Coronary artery (tissue), 2 donors: ENCODE measurements around the gene ZNF827.
A peak's percentile ranks its signal among the peaks of the same experiment; 100 is the strongest.

Experiments
- DNase-seq: peaks from one replicate; pipeline ENCODE4 v3.0.0-alpha.2; 2017; ENCODE audit warnings: low spot score
- H3K27ac ChIP-seq, 2 donors: fragments of 200-600 bp; sonication (generic); one replicate each; pipeline ENCODE4 v1.5.1; 2016 to 2019
- H3K4me3 ChIP-seq: fragments of 200-600 bp; sonication (generic); 2 replicates; pipeline ENCODE4 v1.5.1; 2016; ENCODE audit warnings: mild to moderate bottlenecking, moderate library complexity
- CTCF ChIP-seq: fragments of 200-600 bp; sonication (generic); IDR thresholded peaks from one replicate; pipeline ENCODE4 v1.5.1; 2019; ENCODE audit warnings: antibody characterized with exemption

ZNF827 gene

DNA sequence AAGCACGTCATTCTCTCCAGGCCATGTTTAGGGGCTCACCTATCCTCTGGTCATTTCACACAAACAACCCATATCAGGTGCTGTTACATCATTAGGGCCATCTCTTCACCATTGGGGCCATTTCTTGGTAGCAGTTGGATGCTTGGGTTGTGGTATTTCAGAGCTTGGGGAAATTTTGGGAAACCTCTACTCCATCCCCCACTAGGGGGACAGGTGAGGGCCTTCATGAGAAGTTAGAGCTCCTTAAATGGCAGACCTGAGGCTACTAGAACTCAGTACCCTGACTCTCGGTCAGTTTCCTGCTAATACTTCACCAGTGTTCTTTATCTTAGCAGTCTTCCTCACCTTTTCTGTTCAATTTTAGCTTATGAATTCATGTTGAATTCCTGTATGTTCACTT lies 50.2 kb downstream of the ZNF827 start:
- Histone ChIP-seq H3K4me3 (no peak overlapping the region), H3K27ac (peak overlapping the region in 1 of 2 donors; percentile 77)
- no peak for DNase-seq
- no peak for TF ChIP-seq CTCF

DNA sequence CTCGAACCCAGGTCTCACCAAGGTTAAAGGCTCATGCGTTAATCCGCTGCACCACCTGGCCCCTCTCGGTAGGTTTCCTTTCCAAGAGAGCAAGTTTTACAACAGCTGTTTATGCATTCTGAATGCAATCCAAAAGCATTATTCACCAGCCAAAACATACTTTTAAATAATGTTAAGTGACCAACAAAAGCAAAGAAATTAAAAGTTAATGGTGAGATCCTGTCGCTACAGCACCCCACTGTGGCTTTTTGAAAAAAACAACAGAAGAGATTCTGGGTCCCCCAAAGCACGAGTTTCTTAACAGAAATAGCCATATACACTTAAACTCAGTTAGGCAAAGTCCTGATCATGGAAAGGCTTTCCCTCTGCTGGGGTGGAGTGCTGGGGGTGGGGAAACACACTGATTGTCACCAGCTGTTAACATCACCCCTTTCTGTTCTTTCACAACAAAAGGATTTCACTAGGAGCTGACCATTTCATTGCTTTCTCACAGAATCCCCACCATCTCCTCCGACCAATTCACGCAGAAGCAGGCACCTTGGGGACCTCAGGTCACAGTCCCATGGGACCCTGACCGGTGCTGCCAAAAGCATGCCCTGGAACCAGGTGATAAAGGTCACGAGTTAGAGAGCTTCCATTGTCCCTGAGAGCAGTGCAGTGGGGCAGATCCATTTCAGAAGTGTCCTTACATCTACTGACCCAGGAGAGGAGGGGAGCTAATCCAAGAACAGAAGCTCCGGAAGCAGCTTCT lies 51.2 kb downstream of the ZNF827 start:
- DNase-seq: no peak

DNA sequence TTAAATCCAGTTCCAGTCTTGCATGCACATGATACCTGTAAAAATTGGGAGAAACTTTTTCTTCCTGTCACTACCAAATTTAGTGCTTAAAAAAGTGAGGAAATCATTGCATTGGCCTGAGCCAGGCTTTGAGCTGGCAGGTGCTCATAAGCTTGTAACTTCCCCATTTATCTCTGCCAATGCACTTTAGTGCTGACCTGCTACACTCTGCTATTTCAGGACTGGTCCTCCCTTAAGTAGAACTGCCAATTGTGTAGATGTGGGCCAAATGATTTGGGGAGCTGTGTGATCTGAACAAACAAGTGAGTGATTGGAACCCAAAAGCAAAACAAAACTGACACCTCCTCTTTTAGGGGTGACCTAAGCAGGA lies 51.8 kb downstream of the ZNF827 start:
- H3K4me3 ChIP-seq: peak overlapping the region; percentile 29
- no peak for DNase-seq
- no peak for TF ChIP-seq CTCF
- peak overlapping the region; percentile 68 to 77 for H3K27ac ChIP-seq

More for the DNA sequence above, 51.2 kb downstream of the ZNF827 start:
- Histone ChIP-seq H3K4me3 (peak overlapping the region; percentile 29), H3K27ac (peak overlapping the region; percentile 68 to 77)
- TF ChIP-seq CTCF: no peak

DNA sequence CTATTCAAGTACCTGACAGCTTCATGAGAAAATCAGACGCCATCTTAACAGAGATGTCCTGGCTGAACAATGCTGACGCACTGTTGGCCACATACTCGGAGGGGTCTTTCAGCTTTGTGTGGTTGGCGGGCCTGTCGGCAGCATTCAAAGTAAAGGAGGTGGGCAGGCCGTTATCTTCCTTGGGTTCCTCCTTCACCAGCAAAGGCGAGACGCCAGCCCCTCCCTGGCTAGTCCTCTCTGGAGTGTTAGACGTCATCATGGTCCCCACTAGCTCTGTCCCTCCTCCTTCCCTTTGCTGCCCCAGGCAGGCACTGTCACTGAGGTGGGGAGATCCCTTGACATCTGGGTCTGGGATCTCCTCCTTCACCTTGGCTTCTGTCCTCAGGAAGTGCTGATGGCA lies 53.0 kb downstream of the ZNF827 start:
- Histone ChIP-seq H3K4me3 (no peak overlapping the region), H3K27ac (peak overlapping the region in 1 of 2 donors; percentile 47)
- no peak for DNase-seq
- TF ChIP-seq CTCF: no peak

- no peak overlapping the region for H3K27ac ChIP-seq
- no peak overlapping the region for H3K4me3 ChIP-seq
- no peak for DNase-seq
- TF ChIP-seq CTCF: no peak
Measured at GRCh38 chr4:145884775-145885174, 53.8 kb downstream of the ZNF827 start.

GRCh38 chr4:145883101-145883694 lies 55.4 kb downstream of the ZNF827 start:
- DNase-seq: no peak
- Histone ChIP-seq H3K27ac (no peak overlapping the region), H3K4me3 (no peak overlapping the region)
- TF ChIP-seq CTCF: no peak

DNA sequence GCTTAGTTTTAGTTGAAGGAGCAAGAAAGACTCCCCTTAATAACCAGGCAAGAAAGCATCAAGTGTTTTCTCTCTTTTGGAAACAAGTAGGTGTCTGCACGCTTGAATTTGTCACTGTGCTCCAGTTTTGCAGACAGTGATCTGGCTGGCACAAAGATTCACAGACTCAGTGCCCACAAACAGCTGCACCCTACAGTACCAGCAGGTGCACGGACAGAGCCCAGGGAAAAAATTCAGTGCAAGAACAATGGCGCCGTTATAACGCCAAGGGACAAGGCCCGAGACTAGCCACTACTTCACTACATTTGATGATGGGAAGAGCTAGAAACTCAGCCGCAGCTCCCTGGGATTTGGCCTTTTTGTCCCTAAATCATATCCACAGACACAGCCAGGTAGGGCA lies 56.0 kb downstream of the ZNF827 start:
- Histone ChIP-seq H3K27ac (no peak overlapping the region), H3K4me3 (no peak overlapping the region)
- DNase-seq: no peak
- TF ChIP-seq CTCF: no peak
